ENCODE data around the gene PRPF8. TPM values are rescaled to one million over a fixed set of nuclear protein-coding genes. Genes with fewer than 3 reads are reported as not detected.

PRPF8 gene
- total RNA-seq, result 111 TPM

GRCh38 chr17:1684378-1685189 lies at the start of gene PRPF8:
PRPF8 (minus strand) TSS chr17:1684867; CDS start chr17:1684571, 296 bp downstream.

GRCh38 chr17:1724351-1724868 lies 39.7 kb upstream of the PRPF8 start, which contains the start of gene WDR81:
WDR81 (plus strand) TSS chr17:1724704; CDS start chr17:1724960, 256 bp downstream.

GRCh38 chr17:1709971-1710806 lies 25.5 kb upstream of the PRPF8 start, which contains the start of gene TLCD2:
TLCD2 (minus strand) TSS chr17:1710377; CDS start chr17:1710242, 135 bp downstream.

GRCh38 chr17:1649844-1650501 lies 34.7 kb downstream of the PRPF8 start, which contains the start of gene RILP:
RILP (minus strand) TSS chr17:1649866; CDS start chr17:1649804, 62 bp downstream.

DNA sequence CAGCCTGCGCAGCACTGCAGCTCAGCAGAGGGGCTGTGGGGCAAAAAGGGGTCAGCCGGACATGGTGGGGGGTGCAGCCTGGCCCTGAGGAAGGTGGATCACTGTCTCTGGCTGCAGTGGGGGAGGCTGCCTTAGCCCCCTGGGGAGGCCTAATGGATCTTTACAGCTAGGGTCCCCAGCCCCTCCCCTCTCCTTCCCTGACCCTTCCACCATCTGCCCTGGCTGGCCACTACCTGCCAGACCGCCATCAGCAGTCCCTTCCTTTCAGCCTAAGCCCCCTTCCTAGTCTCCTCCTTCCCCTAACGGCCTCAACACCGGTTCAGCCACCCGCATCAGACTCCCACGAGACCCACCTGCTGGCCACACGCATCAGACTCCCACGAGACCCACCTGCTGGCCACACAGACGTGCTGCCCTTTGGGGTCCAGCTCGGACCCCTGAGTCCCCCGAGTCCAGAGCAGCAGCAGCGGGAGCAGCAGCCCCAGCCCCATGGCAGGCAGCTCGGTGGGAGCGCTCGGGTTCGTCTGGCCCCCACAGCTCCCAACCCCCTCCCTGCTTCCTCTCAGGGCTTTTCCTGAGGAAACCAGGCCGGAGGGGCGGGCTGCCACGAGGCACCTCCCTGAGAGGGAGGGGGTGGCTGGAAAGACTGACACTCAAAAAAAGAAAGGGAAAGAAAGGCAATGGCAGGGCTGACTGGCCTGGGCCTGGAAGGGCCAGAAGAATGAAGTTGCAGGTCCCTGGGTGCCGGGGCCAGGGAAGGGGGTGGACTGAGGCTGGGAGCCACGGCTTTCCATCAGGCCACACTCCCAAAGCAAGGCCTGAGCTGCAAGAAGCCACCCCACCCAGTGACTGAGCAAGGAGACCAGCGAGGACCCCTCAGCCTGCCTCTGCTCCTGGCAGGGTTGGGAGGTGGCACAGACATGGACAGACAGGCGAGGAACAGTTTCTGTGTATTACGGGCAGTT lies 39.2 kb downstream of the PRPF8 start, which contains the start of gene SCARF1:
Gene SCARF1, minus strand, starts transcription at position 526 of the 965 bp plus-strand sequence. Its CDS starts 35 bp downstream, at position 491.

DNA sequence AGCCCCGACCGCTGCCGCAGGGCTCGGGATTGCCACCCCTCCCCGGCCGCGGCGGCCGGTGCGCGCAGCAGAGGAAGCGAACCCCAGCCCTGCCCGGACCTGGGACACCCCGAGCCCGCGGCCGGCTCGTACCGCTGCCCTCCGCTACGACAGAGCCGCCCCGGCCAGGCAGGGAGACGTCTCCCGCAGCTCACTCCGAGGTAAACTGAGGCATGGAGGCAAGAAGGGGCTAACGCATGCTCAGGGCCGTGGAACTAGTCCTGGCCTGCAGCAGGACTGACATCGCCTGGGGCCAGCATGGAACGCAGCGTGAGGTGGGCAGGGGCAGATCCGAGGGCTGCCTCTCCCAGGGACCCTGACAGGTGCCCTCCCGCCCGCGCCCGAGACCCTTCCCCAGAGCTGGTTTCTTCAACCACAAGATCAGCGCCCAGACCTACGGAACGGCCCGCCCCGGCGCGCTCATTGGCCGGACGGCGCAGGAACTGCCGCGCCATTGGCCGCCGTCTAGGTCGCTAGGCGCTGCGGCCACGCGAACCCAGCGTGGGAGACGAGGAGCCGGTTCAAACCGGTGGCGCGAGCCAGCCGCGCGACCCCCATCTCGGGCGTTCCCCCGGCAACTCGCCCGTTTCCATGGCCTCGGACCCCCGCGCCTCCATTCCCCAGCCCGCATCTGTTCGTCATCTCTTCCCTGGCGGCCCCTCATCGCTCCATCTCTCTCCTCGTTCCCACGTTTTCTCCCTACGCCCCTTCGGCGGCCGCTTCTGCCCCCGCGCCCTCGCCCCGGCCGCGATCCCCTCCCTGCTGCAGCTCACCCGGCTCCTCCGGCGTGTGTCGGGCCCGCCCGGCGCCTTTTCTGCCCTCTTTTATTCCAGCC lies 56.4 kb downstream of the PRPF8 start, which contains the start of gene SLC43A2:
Gene SLC43A2, minus strand, starts transcription at position 853 of the 874 bp plus-strand sequence. CDS start 960 bp downstream, outside the sequence.

Small RNAs within 50 kb of the gene (small RNA-seq; reads per million reads assigned to genes)
- not detected for gene RN7SL105P

Other genes with a start within 250 kb of the PRPF8 start
- gene CRK, start 228.6 kb downstream of the PRPF8 start, total RNA-seq, result 128 TPM
- gene MYO1C, start 192.2 kb downstream of the PRPF8 start, total RNA-seq, result 15.2 TPM
- gene INPP5K, start 168.3 kb downstream of the PRPF8 start, total RNA-seq, result 37.1 TPM
- 47.1 TPM for gene PITPNA, start 122.1 kb downstream of the PRPF8 start, total RNA-seq
- 22.6 TPM for gene SLC43A2, start 56.0 kb downstream of the PRPF8 start, total RNA-seq
- 4.6 TPM for gene SCARF1, start 39.1 kb downstream of the PRPF8 start, total RNA-seq
- 5.3 TPM for gene RILP, start 35.0 kb downstream of the PRPF8 start, total RNA-seq
- gene TLCD2, start 25.5 kb upstream of the PRPF8 start, total RNA-seq, result 0.92 TPM
- 10.8 TPM for gene WDR81, start 39.8 kb upstream of the PRPF8 start, total RNA-seq
- gene SERPINF2, start 58.0 kb upstream of the PRPF8 start, total RNA-seq, result not detected
- gene SERPINF1, start 77.2 kb upstream of the PRPF8 start, total RNA-seq, result 38.1 TPM
- gene SMYD4, start 145.0 kb upstream of the PRPF8 start, total RNA-seq, result 13.1 TPM
- gene RPA1, start 145.1 kb upstream of the PRPF8 start, total RNA-seq, result 18.9 TPM